ENCODE results near the gene ACP7. TPM values are rescaled to one million over a fixed set of nuclear protein-coding genes. Genes with fewer than 3 reads are reported as not detected.

The ACP7 gene
- total and polyA plus RNA-seq, 2 of the 4 experiments (the other 2 are of a cell fraction) = not detected

Other genes with a start within 250 kb of the ACP7 start
- 316 and 429 TPM in 2 replicates for gene HNRNPL, start 234.4 kb upstream of the ACP7 start, total RNA-seq (2012; rRNA removed)
- gene HNRNPL, start 234.4 kb upstream of the ACP7 start, polyA plus RNA-seq (2012; rRNA removed) = 277 and 280 TPM in 2 replicates
- gene RINL, start 206.1 kb upstream of the ACP7 start, total RNA-seq (2012; rRNA removed) = 0.72 and 0.83 TPM in 2 replicates
- gene RINL, start 206.1 kb upstream of the ACP7 start, polyA plus RNA-seq (2012; rRNA removed) = 1.2 and 1.9 TPM in 2 replicates
- 37.5 and 43.0 TPM in 2 replicates for gene SIRT2, start 184.8 kb upstream of the ACP7 start, total RNA-seq (2012; rRNA removed)
- 50.0 and 53.8 TPM in 2 replicates for gene SIRT2, start 184.8 kb upstream of the ACP7 start, polyA plus RNA-seq (2012; rRNA removed)
- gene NFKBIB, start 184.4 kb upstream of the ACP7 start, total RNA-seq (2012; rRNA removed) = 6.4 and 7.5 TPM in 2 replicates
- gene NFKBIB, start 184.4 kb upstream of the ACP7 start, polyA plus RNA-seq (2012; rRNA removed) = 25.5 and 36.2 TPM in 2 replicates
- not detected in 2 replicates for gene CCER2, start 172.2 kb upstream of the ACP7 start, total RNA-seq (2012; rRNA removed)
- gene CCER2, start 172.2 kb upstream of the ACP7 start, polyA plus RNA-seq (2012; rRNA removed) = 0.19 and 0.22 TPM in 2 replicates
- 8.3 and 10.8 TPM in 2 replicates for gene SARS2, start 153.6 kb upstream of the ACP7 start, total RNA-seq (2012; rRNA removed)
- 33.4 and 40.3 TPM in 2 replicates for gene SARS2, start 153.6 kb upstream of the ACP7 start, polyA plus RNA-seq (2012; rRNA removed)
- 26.4 and 26.7 TPM in 2 replicates for gene MRPS12, start 153.4 kb upstream of the ACP7 start, total RNA-seq (2012; rRNA removed)
- 75.4 and 97.4 TPM in 2 replicates for gene MRPS12, start 153.4 kb upstream of the ACP7 start, polyA plus RNA-seq (2012; rRNA removed)
- 10.8 and 11.9 TPM in 2 replicates for gene FBXO17, start 108.6 kb upstream of the ACP7 start, total RNA-seq (2012; rRNA removed)
- 20.7 and 22.6 TPM in 2 replicates for gene FBXO17, start 108.6 kb upstream of the ACP7 start, polyA plus RNA-seq (2012; rRNA removed)
- gene FBXO27, start 51.8 kb upstream of the ACP7 start, total RNA-seq (2012; rRNA removed) = under 0.01 and 0.18 TPM in 2 replicates
- 0.50 and 0.57 TPM in 2 replicates for gene FBXO27, start 51.8 kb upstream of the ACP7 start, polyA plus RNA-seq (2012; rRNA removed)
- gene PAK4, start 41.4 kb downstream of the ACP7 start, total RNA-seq (2012; rRNA removed) = 2.0 and 2.8 TPM in 2 replicates
- gene PAK4, start 41.4 kb downstream of the ACP7 start, polyA plus RNA-seq (2012; rRNA removed) = 27.2 and 35.5 TPM in 2 replicates
- gene NCCRP1, start 112.6 kb downstream of the ACP7 start, total RNA-seq (2012; rRNA removed) = not detected in 2 replicates
- gene NCCRP1, start 112.6 kb downstream of the ACP7 start, polyA plus RNA-seq (2012; rRNA removed) = not detected in 2 replicates
- not detected in 2 replicates for gene SYCN, start 119.9 kb downstream of the ACP7 start, total RNA-seq (2012; rRNA removed)
- gene SYCN, start 119.9 kb downstream of the ACP7 start, polyA plus RNA-seq (2012; rRNA removed) = not detected in 2 replicates
- gene IFNL3, start 160.6 kb downstream of the ACP7 start, total RNA-seq (2012; rRNA removed) = not detected in 2 replicates
- not detected in 2 replicates for gene IFNL3, start 160.6 kb downstream of the ACP7 start, polyA plus RNA-seq (2012; rRNA removed)
- not detected in 2 replicates for gene IFNL4, start 164.5 kb downstream of the ACP7 start, total RNA-seq (2012; rRNA removed)
- not detected in 2 replicates for gene IFNL4, start 164.5 kb downstream of the ACP7 start, polyA plus RNA-seq (2012; rRNA removed)
- not detected in 2 replicates for gene IFNL2, start 184.0 kb downstream of the ACP7 start, total RNA-seq (2012; rRNA removed)
- not detected in 2 replicates for gene IFNL2, start 184.0 kb downstream of the ACP7 start, polyA plus RNA-seq (2012; rRNA removed)
- not detected in 2 replicates for gene IFNL1, start 212.0 kb downstream of the ACP7 start, total RNA-seq (2012; rRNA removed)
- gene IFNL1, start 212.0 kb downstream of the ACP7 start, polyA plus RNA-seq (2012; rRNA removed) = not detected in 2 replicates
- under 0.01 TPM in 2 replicates for gene LRFN1, start 236.5 kb downstream of the ACP7 start, total RNA-seq (2012; rRNA removed)
- 0.47 and 0.48 TPM in 2 replicates for gene LRFN1, start 236.5 kb downstream of the ACP7 start, polyA plus RNA-seq (2012; rRNA removed)